ENCODE measurements around the gene DIAPH3.

DNA sequence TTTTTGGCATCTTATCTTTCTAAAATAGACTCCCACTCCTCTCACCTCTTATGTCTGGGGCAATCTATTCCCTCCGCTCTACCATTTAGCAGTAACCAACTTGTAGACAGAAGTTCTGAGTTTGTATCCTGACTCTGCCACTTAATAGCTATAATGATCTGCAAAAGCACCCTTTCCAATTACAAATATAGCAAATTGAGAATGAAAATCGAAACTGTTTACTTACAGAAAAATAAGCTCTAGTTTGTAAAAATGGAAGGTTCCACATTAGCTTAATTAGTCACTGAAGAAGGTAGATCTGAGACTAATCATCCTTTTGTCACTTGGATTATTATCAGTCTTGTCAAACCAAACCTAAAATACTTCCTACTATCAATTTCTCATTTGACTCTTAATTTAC, 409.3 kb downstream of the DIAPH3 start:
- no peak for TF ChIP-seq POLR2AphosphoS5 (IDR thresholded peaks at IDR 0.05; ENCODE audit: low read depth, low read length)
- no peak for TF ChIP-seq EZH2 (IDR thresholded peaks at IDR 0.05; ENCODE audit: low read depth, low read length, severe bottlenecking)
- TF ChIP-seq TEAD4 (IDR thresholded peaks at IDR 0.05; ENCODE audit: low read depth, low read length): no peak
- no peak for TF ChIP-seq BRCA1 (IDR thresholded peaks at IDR 0.05; ENCODE audit: low read depth, low read length)
- TF ChIP-seq RAD21 (IDR thresholded peaks at IDR 0.05 in 1 of 2, conservative IDR thresholded peaks at IDR 0.05 in 1 of 2; ENCODE audit: low read depth in 2 of 2, low read length in 2 of 2): no peak
- no peak for TF ChIP-seq CTCF (IDR thresholded peaks at IDR 0.05; ENCODE audit: control extremely low read depth in 1 of 3, insufficient read depth in 1 of 3, low read depth in 1 of 3, low read length in 3 of 3)
- TF ChIP-seq SP2 (IDR thresholded peaks at IDR 0.05; ENCODE audit: low read length): no peak

Measured in H1 (cell line).